HepG2 (cell line): ENCODE results near the gene ADAMTS13. TPM values are rescaled to one million over a fixed set of nuclear protein-coding genes. Genes with fewer than 3 reads are reported as not detected.

ENCODE experiments used
- BORCS8-MEF2B ChIP-seq: sonication (generic); formaldehyde crosslinking; IDR thresholded peaks from 2 replicates; pipeline ENCODE4 v1.8.0; 2022; ENCODE audit warnings: mild to moderate bottlenecking, missing genetic modification reagents
- CBX2 ChIP-seq, 2 experiments: fragments of 200-600 bp in 1 of 2; sonication (generic); formaldehyde crosslinking in 1 of 2; IDR thresholded peaks; 2 replicates each; pipeline versions ENCODE4 v1.7.0 to v1.8.1; 2018 to 2022; ENCODE audit warnings: low read depth in 2 of 2, low read length in 1 of 2, mild to moderate bottlenecking in 1 of 2, missing genetic modification reagents in 1 of 2
- DR1 ChIP-seq: sonication (generic); formaldehyde crosslinking; IDR thresholded peaks from 2 replicates; pipeline ENCODE4 v1.8.0; 2021; ENCODE audit warnings: mild to moderate bottlenecking, missing genetic modification reagents, inconsistent platforms
- DRAP1 ChIP-seq: IDR thresholded peaks from 2 replicates; pipeline ENCODE4 v1.6.1; 2016; ENCODE audit warnings: missing genetic modification reagents, missing compliant biosample characterization
- HOXA9 ChIP-seq: sonication (generic); formaldehyde crosslinking; IDR thresholded peaks from 2 replicates; pipeline ENCODE4 v1.8.1; 2022; ENCODE audit warnings: missing genetic modification reagents, mild to moderate bottlenecking, moderate library complexity, borderline replicate concordance
- KLF6 ChIP-seq: IDR thresholded peaks from 2 replicates; pipeline ENCODE4 v1.8.0; 2016; ENCODE audit warnings: missing biosample characterization, missing genetic modification reagents
- NFRKB ChIP-seq: fragments of 450-650 bp; IDR thresholded peaks from 2 replicates; pipeline ENCODE4 v1.6.1; 2017
- PATZ1 ChIP-seq: sonication (generic); formaldehyde crosslinking; IDR thresholded peaks from 2 replicates; pipeline ENCODE4 v1.4.0; 2020; ENCODE audit warnings: missing genetic modification reagents
- SMYD3 ChIP-seq: sonication (generic); formaldehyde crosslinking; IDR thresholded peaks from 2 replicates; pipeline ENCODE4 v1.8.1; 2023; ENCODE audit warnings: mild to moderate bottlenecking, missing genetic modification reagents
- ZNF124 ChIP-seq: sonication (generic); formaldehyde crosslinking; IDR thresholded peaks from 2 replicates; pipeline ENCODE4 v1.4.0; 2020; ENCODE audit warnings: missing genetic modification reagents
- ZNF441 ChIP-seq: sonication (generic); formaldehyde crosslinking; IDR thresholded peaks from 2 replicates; pipeline ENCODE4 v1.7.0; 2021; ENCODE audit warnings: missing genetic modification reagents, borderline replicate concordance
- ZNF563 ChIP-seq: sonication (generic); formaldehyde crosslinking; IDR thresholded peaks from 2 replicates; pipeline ENCODE4 v1.8.0; 2022; ENCODE audit warnings: mild to moderate bottlenecking, moderate library complexity, missing genetic modification reagents
- ZNF761 ChIP-seq: sonication (generic); formaldehyde crosslinking; conservative IDR thresholded peaks from 2 replicates; pipeline ENCODE4 v1.4.0; 2020; ENCODE audit warnings: mild to moderate bottlenecking, missing genetic modification reagents
- polyA plus RNA-seq, 8 experiments: library from polyadenylated mRNA; depleted of rRNA in 3 of 8; stranded (reverse) in 7 of 8; unstranded in 1 of 8; fragments of >200 nt; fragmentation: Illumina TruSeq in 4 of 8; extraction: Trizol in 4 of 8; gene quantifications; 2 replicates each; pipeline versions ENCODE4 v1.2.1 to v1.2.3, GENCODE V29; 2011 to 2016; ENCODE audit warnings: low read depth in 4 of 8, missing spikeins in 1 of 8, mixed read lengths in 1 of 8; ENCODE audit not compliant: insufficient read depth in 1 of 8
- total RNA-seq, 5 experiments: library from RNA; depleted of rRNA; stranded (reverse); fragments of >200 nt; fragmentation: Illumina TruSeq; extraction: Trizol; gene quantifications; 2 replicates each; pipeline ENCODE4 v1.2.3, GENCODE V29; 2016; ENCODE audit warnings: low read depth in 1 of 5
- TF ChIP-seq, protein P1 (sequence below): sonication (generic); formaldehyde crosslinking; IDR thresholded peaks from 2 replicates; pipeline ENCODE4 v1.4.0; 2020; ENCODE audit warnings: missing genetic modification reagents
- TF ChIP-seq, protein P2 (sequence below), 2 experiments: IDR thresholded peaks; 2 replicates each; pipeline ENCODE4 v1.6.1; 2011 to 2012; ENCODE audit warnings: low read length in 2 of 2, borderline replicate concordance in 1 of 2, low read depth in 1 of 2, mild to moderate bottlenecking in 1 of 2, moderate library complexity in 1 of 2
- TF ChIP-seq, protein P3 (sequence below): IDR thresholded peaks from 2 replicates; pipeline ENCODE4 v1.6.1; 2016; ENCODE audit warnings: missing compliant biosample characterization, missing genetic modification reagents, borderline replicate concordance
- TF ChIP-seq, protein P4 (sequence below): IDR thresholded peaks from 2 replicates; pipeline ENCODE4 v1.6.1; 2012; ENCODE audit warnings: inconsistent platforms

ADAMTS13 gene
- total and polyA plus RNA-seq, 2 of the 13 experiments (the other 11 are each of a cell fraction or from before 2014, with no cell fraction given) = 0.91 to 4.5 TPM

GRCh38 chr9:133375724-133376654 lies 46.2 kb upstream of the ADAMTS13 start, which contains the start of the genes STKLD1 and SURF4 (continued):
- TF ChIP-seq PATZ1 (CRISPR knock-in tag) = peak; percentile 80
- TF ChIP-seq ZNF761 (CRISPR knock-in tag) = 0 out of 2 replicates have a peak, but pooled peaks have one; percentile 80
- TF ChIP-seq KLF6 (CRISPR knock-in tag) = peak; percentile 41; the same call in 1 of the 2 replicates
- 0 out of 2 replicates have a peak, but pooled peaks have one; percentile 68 for TF ChIP-seq SMYD3 (CRISPR knock-in tag)
- peak; percentile 79 for TF ChIP-seq ZNF563
- TF ChIP-seq, protein P1, sequence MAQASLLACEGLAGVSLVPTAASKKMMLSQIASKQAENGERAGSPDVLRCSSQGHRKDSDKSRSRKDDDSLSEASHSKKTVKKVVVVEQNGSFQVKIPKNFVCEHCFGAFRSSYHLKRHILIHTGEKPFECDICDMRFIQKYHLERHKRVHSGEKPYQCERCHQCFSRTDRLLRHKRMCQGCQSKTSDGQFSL (CRISPR knock-in tag) = 0 out of 2 replicates have a peak, but pooled peaks have one; percentile 14
- TF ChIP-seq DRAP1 (CRISPR knock-in tag) = peak; percentile 81
- no peak for TF ChIP-seq CBX2 (IDR thresholded peaks at IDR 0.05; ENCODE audit: low read depth, low read length)
- TF ChIP-seq CBX2 (CRISPR knock-in tag; IDR thresholded peaks at IDR 0.05; ENCODE audit: low read depth) = peak; percentile 72; the same call in 1 of the 2 replicates
- 0 out of 2 replicates have a peak, but pooled peaks have one; percentile 13 for TF ChIP-seq ZNF124 (CRISPR knock-in tag)
- peak; percentile 71; the same call in 1 of the 2 replicates for TF ChIP-seq BORCS8-MEF2B (CRISPR knock-in tag)
- TF ChIP-seq, protein P2, sequence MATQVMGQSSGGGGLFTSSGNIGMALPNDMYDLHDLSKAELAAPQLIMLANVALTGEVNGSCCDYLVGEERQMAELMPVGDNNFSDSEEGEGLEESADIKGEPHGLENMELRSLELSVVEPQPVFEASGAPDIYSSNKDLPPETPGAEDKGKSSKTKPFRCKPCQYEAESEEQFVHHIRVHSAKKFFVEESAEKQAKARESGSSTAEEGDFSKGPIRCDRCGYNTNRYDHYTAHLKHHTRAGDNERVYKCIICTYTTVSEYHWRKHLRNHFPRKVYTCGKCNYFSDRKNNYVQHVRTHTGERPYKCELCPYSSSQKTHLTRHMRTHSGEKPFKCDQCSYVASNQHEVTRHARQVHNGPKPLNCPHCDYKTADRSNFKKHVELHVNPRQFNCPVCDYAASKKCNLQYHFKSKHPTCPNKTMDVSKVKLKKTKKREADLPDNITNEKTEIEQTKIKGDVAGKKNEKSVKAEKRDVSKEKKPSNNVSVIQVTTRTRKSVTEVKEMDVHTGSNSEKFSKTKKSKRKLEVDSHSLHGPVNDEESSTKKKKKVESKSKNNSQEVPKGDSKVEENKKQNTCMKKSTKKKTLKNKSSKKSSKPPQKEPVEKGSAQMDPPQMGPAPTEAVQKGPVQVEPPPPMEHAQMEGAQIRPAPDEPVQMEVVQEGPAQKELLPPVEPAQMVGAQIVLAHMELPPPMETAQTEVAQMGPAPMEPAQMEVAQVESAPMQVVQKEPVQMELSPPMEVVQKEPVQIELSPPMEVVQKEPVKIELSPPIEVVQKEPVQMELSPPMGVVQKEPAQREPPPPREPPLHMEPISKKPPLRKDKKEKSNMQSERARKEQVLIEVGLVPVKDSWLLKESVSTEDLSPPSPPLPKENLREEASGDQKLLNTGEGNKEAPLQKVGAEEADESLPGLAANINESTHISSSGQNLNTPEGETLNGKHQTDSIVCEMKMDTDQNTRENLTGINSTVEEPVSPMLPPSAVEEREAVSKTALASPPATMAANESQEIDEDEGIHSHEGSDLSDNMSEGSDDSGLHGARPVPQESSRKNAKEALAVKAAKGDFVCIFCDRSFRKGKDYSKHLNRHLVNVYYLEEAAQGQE (IDR thresholded peaks at IDR 0.05; ENCODE audit: borderline replicate concordance in 1 of 2, low read depth in 1 of 2, low read length in 2 of 2) = no peak; a peak in 1 of 4 replicates
- TF ChIP-seq, protein P3, sequence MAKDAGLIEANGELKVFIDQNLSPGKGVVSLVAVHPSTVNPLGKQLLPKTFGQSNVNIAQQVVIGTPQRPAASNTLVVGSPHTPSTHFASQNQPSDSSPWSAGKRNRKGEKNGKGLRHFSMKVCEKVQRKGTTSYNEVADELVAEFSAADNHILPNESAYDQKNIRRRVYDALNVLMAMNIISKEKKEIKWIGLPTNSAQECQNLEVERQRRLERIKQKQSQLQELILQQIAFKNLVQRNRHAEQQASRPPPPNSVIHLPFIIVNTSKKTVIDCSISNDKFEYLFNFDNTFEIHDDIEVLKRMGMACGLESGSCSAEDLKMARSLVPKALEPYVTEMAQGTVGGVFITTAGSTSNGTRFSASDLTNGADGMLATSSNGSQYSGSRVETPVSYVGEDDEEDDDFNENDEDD (CRISPR knock-in tag) = peak; percentile 89; the same call in 1 of the 2 replicates
- no peak for TF ChIP-seq NFRKB
- TF ChIP-seq HOXA9 (CRISPR knock-in tag) = no peak; the same call in 1 of the 2 replicates
- TF ChIP-seq DR1 (CRISPR knock-in tag) = peak; percentile 58; the same call in 1 of the 2 replicates
- TF ChIP-seq ZNF441 (CRISPR knock-in tag) = peak; percentile 20; the same call in 1 of the 2 replicates
- TF ChIP-seq, protein P4, sequence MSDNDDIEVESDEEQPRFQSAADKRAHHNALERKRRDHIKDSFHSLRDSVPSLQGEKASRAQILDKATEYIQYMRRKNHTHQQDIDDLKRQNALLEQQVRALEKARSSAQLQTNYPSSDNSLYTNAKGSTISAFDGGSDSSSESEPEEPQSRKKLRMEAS = peak; percentile 95
